Kidney (tissue), 14 donors: ENCODE results near the gene NPAS3. TPM values are rescaled to one million over a fixed set of nuclear protein-coding genes. Genes with fewer than 3 reads are reported as not detected.

Experiments
- DNase-seq, 5 donors: peaks; one replicate each; pipeline ENCODE4 v3.0.0-alpha.2; 2013 to 2020
- FAIRE-seq: peaks from 2 replicates; lab custom pipeline; 2012; peaks lifted over from hg19 to GRCh38; lab: Jason Lieb, UNC
- H3K27ac ChIP-seq, 2 donors: one replicate each; pipeline ENCODE4 v1.7.0; 2013; ENCODE audit warnings: low read depth in 2 of 2, low read length in 2 of 2, inconsistent platforms in 1 of 2
- H3K27me3 ChIP-seq: one replicate; pipeline ENCODE4 v1.7.1; 2013; ENCODE audit warnings: low read length, inconsistent platforms; ENCODE audit not compliant: control insufficient read depth, insufficient read depth
- H3K36me3 ChIP-seq, 3 donors: one replicate each; pipeline versions ENCODE4 v1.7.0 to v1.7.1; 2013; ENCODE audit warnings: low read length in 3 of 3, control low read depth in 1 of 3, inconsistent platforms in 1 of 3; ENCODE audit not compliant: insufficient read depth in 3 of 3, control insufficient read depth in 2 of 3
- H3K4me1 ChIP-seq, 3 donors: one replicate each; pipeline versions ENCODE4 v1.7.0 to v1.7.1; 2013; ENCODE audit warnings: low read length in 3 of 3, inconsistent platforms in 1 of 3, low read depth in 1 of 3; ENCODE audit not compliant: control insufficient read depth in 2 of 3, insufficient read depth in 2 of 3
- H3K4me3 ChIP-seq, 3 donors: one replicate each; pipeline versions ENCODE4 v1.7.0 to v1.8.1; 2013; ENCODE audit warnings: low read length in 3 of 3, control low read depth in 1 of 3, inconsistent platforms in 1 of 3
- H3K9ac ChIP-seq, 3 donors: one replicate each; pipeline versions ENCODE4 v1.7.0 to v1.7.1; 2013; ENCODE audit warnings: low read length in 3 of 3, control low read depth in 1 of 3, inconsistent platforms in 1 of 3
- H3K9me3 ChIP-seq, 3 donors: one replicate each; pipeline versions ENCODE4 v1.7.0 to v1.7.1; 2013; ENCODE audit warnings: low read length in 3 of 3, control low read depth in 1 of 3, inconsistent platforms in 1 of 3; ENCODE audit not compliant: control insufficient read depth in 2 of 3, insufficient read depth in 1 of 3
- CTCF ChIP-seq: IDR thresholded peaks from 3 replicates; pipeline ENCODE4 v1.5.1; 2012; ENCODE audit warnings: mild to moderate bottlenecking, moderate library complexity, borderline replicate concordance; ENCODE audit not compliant: insufficient read depth; ENCODE audit errors: extremely low read depth
- intact Hi-C: fragments of 100-400 bp; cut with DNase I; formaldehyde crosslinking; loops from one replicate; pipeline ENCODE4 v1.11.1; 2022
- polyA plus RNA-seq: library from polyadenylated mRNA; stranded (reverse); fragments of 350-450 nt; fragmentation: Illumina TruSeq; extraction: RNeasy Lipid Tissue Mini Kit (QIAGEN cat#74804); gene quantifications from one replicate; pipeline ENCODE4 v1.2.3, GENCODE V29; 2014; ENCODE audit warnings: low read depth, low replicate concordance; ENCODE audit not compliant: insufficient read depth
- total RNA-seq: library from RNA; stranded (reverse); fragmentation: NEBNext Ultra II Directional; extraction: Animal tissue kit (Norgen Biotek cat#: 25700); gene quantifications from one replicate; pipeline ENCODE4 v1.2.1, GENCODE V29; 2021
- donor health status: control.
- donor health status: control.
- donor health status: control.
- donor health status: control.
- donor health status: control.
- donor health status: DM: yes; HTN: yes; CAD: no.
- donor health status: Normal renal cell carcinoma (clear cell type).

The NPAS3 gene
- total and polyA plus RNA-seq, 2 donors from 2014 or later = 0.82 to 5.0 TPM

- intact Hi-C loops = no loop called here
- H3K9me3 ChIP-seq = no peaks in the 10 kb centered on the region
- FAIRE-seq = no peak
Measured at GRCh38 chr14:33850826-33851225, 912.1 kb downstream of the NPAS3 start.

GRCh38 chr14:33851366-33851765 is 912.7 kb downstream of the NPAS3 start:
- Histone ChIP-seq H3K27ac (no peak overlapping the region), H3K36me3 (no peaks in the 10 kb centered on the region), H3K27me3 (no peaks in the 10 kb centered on the region), H3K4me3 (no peak overlapping the region), H3K9me3 (no peaks in the 10 kb centered on the region), H3K4me1 (no peaks in the 10 kb centered on the region), H3K9ac (no peak overlapping the region)
- intact Hi-C loops = no loop called here
- no peak for FAIRE-seq
- no peak for DNase-seq
- TF ChIP-seq CTCF = no peak

More at GRCh38 chr14:33850826-33851225, 912.1 kb downstream of the NPAS3 start:
- Histone ChIP-seq H3K4me1 (no peaks in the 10 kb centered on the region), H3K27ac (no peak overlapping the region), H3K27me3 (no peaks in the 10 kb centered on the region), H3K9ac (no peak overlapping the region), H3K4me3 (no peak overlapping the region), H3K36me3 (no peaks in the 10 kb centered on the region)
- no peak for DNase-seq
- TF ChIP-seq CTCF = no peak

GRCh38 chr14:33851931-33852330 is 913.3 kb downstream of the NPAS3 start:
- Histone ChIP-seq H3K9ac (no peak overlapping the region), H3K27me3 (no peaks in the 10 kb centered on the region), H3K4me3 (no peak overlapping the region), H3K4me1 (no peaks in the 10 kb centered on the region), H3K27ac (no peak overlapping the region), H3K36me3 (no peaks in the 10 kb centered on the region), H3K9me3 (no peaks in the 10 kb centered on the region)
- no peak for TF ChIP-seq CTCF
- intact Hi-C loops = no loop called here
- DNase-seq (no peak), FAIRE-seq (no peak)
